HG03565 (cell line): ENCODE measurements around the gene TGM5.
"Not testable (repeated sequence)": the region's sequence is repeated elsewhere in the genome, so short reads cannot be mapped to it uniquely, and the experiment has no call there.

Experiments used
- ATAC-seq: cut with Tn5 transposase; IDR thresholded peaks from one replicate; pipeline ENCODE4 v1.9.1; 2021; ENCODE audit warnings: mild to moderate bottlenecking, moderate library complexity; ENCODE audit not compliant: unreplicated experiment

TGM5 gene

DNA sequence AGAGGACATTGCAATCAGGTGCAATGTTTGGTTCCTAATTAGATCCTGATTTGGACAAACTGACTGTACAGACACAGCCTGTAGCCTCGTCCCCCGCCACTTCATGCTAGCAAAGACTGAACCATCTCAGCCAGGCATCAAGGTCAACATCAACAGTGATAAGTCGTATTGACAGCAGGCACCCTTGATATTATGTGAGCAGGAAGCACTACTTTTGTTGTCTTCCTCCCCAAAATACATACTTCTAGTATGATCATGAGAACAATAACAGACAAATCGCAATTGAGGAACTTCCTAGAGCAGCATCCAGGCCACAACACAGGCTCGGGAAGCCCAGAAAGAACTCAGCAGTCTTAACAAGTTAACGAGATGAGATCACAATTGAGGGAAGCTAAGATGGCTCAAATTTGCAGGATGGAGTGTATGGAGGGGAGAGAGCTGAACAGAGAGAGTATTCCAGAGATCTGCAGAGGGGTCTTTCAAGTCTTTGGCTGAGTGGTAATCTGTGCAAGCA is 20.4 kb downstream of the TGM5 start:
- ATAC-seq: no peak

DNA sequence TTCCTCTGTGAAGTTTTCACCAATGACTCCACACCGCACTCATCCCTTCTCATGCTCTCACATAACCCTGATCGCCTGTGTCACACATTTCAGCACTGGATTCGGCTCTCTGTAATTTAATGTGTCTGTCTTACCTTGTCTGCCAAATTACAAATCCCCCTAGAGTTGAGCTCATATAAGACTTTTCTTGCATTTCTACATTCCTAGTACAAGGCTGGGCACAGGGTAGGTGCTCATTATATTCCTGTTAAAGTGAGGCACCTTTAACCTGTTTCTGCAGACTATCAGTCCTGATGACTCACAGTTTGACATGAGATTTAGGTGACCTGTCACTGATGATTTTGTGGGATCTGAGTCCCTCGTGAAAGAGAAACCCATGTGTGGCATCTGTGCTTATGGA is 22.6 kb downstream of the TGM5 start:
- ATAC-seq: no peak

DNA sequence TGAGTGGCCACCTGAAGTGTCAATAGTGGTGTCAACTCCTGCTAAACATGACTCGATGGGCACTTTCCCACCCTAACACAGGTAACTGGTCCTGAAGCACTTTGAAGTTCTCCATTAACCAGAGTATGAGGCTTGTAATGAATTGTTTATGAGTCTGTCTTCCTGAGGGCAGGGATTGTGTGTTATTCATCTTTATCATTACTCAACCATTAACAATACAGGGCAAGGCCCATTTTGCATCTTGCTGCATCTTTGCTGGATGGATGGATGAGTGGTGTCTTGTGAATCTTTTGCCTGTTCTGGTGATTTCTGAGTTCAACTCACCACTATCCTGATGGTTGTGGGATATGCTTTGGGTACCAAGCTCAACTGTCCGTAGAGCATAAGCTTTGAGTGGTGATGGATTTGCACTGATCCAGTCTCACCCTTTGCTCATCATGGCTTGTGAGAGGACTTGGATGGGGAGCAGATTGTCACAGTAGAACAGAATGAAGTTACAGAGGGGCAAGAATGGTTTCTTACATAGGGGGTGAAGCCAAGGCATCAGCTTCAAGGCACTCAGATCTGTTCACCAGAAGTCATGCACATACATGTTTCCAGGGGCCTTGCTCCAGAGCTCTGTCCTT is 23.6 kb downstream of the TGM5 start:
- no peak for ATAC-seq

DNA sequence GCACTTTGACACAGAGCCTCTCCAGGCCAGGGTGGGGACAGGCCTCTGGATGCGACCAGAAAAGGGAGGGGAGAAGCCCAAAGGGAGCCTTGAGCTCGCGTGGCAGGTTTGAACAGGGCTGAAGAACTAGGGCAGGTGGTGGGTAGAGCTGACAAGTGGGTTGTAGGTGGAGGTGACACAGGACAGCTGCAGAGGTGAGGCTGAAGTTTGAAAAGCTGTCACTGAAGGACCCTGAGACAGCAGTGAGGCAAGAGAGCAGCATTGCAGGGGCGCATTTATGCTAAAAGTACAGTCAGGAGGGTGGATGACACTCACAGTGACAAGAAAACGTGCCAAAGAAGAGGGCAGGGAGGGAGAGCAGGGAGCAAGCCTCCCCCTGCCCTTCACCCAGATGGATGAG is 24.1 kb downstream of the TGM5 start:
- no peak for ATAC-seq

DNA sequence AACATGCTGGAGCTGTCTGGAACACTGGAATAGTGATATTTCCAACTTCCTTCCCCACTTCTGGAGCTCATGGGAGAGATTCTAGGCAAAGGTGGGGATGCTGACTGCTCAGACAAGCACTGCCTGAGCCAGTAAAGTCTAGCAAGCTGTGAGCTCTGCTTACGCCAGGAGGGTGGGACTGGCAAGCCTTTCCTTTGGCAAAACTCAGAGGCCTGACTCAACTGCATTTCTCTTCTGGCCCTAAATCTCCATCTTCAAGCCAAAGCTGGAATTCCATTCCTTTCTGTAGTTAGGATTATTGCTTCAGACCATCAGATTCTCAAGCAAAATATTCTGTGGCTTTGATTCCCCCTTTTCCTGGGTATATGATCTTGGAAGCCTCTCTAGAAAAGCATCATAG is 25.6 kb downstream of the TGM5 start:
- ATAC-seq: no peak

DNA sequence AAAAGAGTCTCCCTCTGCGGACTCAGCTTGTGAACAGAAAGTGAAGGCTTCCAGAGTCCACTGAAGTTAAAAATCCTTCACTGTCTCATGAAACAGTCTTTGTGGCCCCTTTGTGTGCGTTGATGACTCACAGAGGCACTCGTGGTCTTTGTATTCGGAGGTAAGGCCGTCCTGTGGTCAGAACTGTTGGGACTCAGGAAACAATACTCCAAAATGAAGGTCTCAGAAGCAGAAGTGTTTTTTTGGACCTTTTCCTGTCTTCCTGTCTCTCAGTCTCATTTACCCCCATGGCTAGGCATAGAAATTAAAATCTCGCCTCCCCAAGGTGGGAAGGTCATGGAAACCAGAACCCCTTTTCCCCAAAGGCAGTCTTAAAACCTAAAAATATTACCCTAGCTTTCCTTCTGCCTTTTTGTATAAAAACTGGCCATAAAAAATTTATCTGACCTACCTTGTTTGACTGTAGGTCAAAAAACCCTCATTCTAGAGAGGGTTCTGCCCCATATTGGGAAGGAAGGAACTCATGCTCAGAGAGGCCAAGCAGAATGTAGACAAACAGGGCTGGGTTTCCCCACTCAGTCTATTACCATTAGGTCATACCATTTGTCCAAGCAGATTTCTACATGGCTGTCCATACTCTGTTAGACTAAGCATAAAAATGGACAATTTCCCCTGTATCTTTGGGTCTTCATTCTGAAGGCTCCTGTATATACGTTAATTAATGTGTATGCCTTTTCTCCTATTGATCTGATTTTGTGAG is 26.8 kb downstream of the TGM5 start:
- no peak for ATAC-seq

DNA sequence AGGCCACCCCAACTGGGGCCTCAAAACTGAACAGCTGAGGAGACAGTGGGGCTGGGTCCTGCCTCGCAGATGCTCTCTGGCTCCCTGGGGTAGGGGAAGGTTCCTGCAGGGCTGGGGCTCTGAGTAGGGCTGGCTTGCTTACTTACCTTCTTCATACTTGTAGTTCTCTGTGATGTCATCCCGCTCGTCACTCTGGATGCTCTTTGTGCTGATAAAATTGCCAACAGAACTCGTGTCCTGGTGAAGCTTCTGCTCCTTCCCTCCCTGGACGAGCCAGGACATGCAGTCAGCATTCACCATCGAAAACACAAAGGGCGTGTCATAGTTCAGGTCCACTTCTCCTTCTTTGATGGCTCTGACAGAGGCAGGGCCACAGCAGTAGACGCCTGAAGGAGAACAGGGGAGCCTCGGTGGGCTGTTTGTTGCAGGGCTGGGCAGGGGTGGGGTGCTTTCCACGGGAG is 28.0 kb downstream of the TGM5 start:
- no peak for ATAC-seq

DNA sequence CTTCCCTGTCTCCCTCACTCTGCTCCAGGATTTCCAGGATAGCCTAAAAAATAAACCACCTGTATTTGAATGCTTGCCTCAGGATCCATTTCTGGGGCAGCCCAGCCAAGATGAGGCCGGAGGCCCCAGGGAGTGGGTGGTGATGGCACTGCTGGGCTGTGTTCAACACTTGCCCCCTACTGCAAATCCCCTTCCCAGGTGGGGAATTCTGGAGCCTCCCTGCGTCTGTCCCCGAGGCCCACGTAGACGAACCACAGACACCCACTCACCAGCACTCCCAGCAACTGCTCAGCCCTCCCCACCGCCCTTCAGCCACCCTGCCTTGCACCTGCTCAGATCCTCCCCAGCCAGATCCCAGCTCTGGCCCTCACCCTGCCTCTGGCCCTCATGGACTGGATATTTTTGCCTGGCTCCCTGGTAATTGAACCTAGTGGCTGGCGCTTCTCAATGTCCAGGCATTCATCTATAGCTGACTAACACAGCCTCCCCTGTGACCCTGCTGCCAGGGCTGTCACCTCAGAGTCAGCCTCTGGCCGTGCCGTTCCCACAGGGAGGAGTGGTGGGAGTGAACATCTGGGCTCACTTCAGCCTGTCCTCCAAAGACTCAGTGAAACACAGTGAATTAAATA is 28.8 kb downstream of the TGM5 start:
- no peak for ATAC-seq

DNA sequence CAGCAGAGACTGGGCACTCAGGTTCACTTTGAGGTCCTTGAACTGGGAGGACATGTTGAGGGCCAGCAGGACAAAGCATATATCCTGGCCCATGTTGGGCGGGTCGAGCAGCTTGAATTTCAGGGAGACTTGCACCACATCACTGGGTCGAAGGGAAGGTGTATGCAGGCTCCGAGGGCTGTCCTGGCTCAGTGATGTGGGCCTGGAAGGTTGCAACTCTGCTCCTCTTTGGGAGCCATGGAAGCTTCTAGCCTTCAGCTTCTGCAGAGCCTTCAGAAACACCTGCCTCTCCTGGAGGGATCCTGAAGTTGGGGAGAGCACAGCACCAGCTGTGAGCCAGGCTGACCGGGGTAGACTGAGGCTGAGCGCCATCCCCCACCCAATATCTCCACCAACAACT is 31.2 kb downstream of the TGM5 start:
- no peak for ATAC-seq

DNA sequence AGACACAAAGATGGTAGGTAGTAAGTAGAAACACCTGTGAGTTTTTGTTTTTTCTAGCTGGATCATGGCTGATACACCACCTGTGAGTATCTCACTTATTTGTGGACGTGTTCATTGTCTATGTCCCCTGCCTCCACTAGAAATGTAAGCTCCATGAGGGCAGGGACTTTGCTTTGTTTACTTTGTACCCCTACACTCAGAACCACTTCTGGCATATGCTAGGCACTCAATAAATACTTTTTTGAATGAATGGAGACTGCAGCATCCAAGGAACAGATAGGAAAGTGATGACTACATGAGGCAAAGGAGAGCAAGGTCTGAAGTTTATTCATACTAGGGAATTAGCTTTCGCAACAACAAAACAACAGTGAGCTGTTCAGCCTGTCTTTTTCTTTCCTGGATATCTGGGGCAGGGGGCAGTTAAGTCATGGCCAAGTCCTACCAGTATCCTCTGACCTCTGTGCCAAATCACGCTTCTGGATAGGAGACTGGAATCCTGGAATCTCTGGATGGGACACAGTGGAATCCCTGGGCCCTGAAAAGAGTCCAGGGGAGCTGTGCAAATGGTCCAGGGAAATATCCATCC is 34.3 kb downstream of the TGM5 start:
- ATAC-seq: no peak

DNA sequence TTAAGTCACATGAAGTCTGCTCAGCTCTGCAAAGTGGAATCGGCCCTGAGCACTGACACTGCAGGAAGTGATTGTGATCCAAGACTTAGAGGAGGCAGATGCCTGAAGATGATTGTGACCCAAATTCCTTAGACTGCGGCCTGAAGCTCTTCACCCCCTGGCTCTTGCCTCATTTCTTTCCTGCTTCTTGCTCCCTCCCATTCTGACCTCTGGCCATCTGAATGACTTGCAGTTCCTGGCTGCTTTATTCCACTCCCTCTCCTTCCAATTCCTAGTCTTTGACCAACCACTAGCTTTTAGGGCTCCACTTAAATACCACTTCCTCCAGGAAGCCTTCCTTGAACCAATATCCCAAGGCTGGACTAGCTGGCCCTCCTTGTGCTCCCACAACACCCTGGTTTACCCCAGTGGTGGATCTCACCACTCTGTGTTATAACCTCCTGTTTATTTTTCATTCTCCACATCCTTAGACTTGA is 36.0 kb downstream of the TGM5 start:
- ATAC-seq: no peak

DNA sequence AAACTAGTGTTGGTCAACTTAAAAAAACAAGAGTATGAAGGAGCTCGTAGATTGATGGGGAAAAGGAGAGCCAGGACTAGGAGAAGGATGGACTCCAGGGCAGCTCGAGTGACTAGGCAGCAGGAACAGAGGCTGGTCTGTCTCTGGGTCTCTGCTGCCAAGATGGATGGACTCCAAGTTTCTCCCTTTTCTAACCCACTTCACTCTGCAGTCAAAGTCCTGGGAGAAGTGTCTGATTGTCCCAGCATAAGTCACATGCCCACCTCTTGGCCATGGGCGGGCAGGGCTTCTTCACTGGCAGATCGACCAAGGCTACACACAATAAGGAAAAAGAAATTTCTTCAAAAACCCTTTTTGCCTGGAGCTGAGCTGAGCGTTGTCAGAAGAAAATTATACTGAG is 36.8 kb downstream of the TGM5 start:
- ATAC-seq: no peak

DNA sequence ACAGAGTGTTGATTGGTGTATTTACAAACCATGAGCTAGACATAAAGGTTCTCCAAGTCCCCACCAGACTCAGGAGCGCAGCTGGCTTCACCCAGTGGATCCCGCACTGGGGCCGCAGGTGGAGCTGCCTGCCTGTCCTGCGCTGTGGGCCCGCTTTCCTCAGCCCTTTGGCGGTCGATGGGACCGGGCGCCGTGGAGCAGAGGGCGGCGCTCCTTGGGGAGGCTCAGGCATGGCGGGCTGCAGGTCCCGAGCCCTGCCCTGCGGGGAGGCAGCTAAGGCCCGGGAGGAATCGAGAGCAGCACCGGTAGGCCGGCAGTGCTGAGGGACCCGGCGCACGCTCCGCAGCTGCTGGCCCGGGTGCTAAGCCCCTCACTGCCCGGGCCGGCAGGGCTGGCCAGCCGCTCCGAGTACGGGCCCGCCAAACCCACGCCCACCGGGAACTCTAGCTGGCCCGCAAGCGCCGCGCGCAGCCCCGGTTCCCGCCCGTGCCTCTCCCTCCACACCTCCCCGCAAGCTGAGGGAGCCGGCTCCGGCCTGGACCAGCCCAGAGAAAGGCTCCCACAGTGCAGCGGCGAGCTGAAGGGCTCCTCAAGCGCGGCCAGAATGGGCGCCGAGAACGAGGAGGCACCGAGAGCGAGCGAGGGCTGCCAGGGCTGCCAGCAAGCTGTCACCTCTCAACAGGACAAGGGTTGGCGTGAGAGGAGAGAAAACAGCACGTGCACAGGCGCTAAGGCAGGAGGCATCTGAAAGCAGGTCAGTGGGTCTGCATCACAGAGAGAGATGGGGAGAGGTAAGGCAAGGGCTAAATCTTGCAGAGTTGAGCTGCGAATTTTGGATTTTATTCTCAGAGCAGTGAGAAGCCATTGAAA is 40.1 kb downstream of the TGM5 start:
- no peak for ATAC-seq

DNA sequence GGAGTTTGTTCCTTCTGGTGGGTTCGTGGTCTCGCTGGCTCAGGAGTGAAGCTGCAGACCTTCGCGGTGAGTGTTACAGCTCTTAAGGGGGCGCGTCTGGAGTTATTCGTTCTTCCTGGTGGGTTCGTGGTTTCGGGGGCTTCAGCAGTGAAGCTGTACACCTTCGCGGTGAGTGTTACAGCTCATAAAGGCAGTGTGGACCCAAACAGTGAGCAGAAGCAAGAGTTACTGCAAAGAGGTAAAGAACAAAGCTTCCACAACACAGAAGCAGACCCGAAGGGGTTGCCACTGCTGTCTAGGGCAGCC is 40.8 kb downstream of the TGM5 start:
- ATAC-seq: not testable (repeated sequence)

DNA sequence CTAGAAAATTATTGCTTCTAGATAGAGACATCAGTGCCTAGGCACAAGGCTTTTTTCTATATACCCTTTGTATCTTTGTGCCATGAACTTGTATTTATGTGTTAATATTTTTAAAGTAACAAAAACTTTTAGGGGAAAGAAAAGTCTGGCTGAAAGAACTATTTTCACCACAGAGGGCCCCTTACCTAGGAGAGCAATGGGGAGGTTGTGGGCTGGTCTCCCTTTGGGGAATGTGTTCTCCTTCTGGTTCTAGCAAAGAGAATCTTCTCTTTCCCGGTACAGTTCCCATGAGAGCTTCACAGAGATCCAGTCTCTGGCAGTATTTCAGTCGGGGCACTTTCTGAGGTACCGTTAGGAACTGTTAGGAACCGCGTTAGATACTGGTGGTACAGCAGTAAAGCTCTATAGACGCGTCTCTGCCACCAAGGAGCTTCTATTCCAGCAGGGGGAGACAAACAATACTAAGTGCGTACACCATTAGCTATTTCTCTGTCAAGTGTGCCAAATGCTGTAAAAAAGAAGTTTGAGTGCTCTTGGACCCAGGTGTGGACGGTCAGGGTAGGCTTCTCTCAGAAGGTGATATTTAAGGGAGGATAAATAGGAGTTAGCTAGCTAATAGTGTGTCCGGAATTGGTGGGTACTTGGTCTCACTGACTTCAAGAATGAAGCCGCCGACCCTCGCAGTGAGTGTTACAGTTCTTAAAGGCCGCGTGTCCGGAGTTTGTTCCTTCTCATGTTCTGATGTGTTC is 41.4 kb downstream of the TGM5 start:
- ATAC-seq: no peak

DNA sequence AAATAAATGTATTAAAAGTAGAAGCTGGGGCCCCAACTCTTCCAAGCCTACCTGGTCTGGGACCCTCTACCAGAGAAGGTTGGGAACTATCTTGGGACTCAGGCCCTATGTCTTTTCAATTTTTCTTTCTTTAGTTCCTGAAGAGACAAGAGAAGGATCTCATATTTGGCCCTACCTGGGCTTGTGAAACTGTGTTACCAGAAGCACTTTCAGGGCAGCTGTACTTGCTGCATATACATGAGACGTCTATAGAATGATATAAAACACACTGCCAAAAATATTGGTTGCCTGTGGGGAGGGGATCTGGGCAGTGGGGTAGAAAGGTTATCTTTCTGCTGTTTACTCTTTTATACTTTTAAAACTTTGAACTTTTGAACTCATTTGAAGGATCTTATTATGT is 45.3 kb downstream of the TGM5 start:
- no peak for ATAC-seq

DNA sequence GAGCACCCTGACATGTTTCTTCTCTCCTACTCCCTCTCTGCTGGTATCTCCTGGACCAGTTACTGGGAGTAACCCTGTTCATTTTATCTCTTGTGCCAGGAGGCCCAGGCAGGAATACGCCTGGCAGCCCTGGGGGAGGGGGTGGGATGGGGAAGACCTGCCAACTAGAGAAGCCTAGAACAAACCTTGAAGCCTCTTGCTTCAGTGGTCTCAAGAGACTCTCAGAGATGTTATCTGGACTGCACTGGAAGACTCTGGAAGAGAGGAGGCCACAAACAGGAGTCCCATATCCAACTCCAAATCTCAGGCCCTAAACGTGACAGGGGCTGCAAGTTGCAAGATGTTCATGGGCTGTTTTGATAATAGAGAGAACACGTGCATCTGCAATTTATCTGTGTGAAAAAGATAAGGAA is 45.7 kb downstream of the TGM5 start, which contains the start of gene EPB42:
Gene EPB42, minus strand, starts transcription at position 28 of the 413 bp plus-strand sequence. CDS start 193 bp downstream, outside the sequence.
- ATAC-seq: no peak

DNA sequence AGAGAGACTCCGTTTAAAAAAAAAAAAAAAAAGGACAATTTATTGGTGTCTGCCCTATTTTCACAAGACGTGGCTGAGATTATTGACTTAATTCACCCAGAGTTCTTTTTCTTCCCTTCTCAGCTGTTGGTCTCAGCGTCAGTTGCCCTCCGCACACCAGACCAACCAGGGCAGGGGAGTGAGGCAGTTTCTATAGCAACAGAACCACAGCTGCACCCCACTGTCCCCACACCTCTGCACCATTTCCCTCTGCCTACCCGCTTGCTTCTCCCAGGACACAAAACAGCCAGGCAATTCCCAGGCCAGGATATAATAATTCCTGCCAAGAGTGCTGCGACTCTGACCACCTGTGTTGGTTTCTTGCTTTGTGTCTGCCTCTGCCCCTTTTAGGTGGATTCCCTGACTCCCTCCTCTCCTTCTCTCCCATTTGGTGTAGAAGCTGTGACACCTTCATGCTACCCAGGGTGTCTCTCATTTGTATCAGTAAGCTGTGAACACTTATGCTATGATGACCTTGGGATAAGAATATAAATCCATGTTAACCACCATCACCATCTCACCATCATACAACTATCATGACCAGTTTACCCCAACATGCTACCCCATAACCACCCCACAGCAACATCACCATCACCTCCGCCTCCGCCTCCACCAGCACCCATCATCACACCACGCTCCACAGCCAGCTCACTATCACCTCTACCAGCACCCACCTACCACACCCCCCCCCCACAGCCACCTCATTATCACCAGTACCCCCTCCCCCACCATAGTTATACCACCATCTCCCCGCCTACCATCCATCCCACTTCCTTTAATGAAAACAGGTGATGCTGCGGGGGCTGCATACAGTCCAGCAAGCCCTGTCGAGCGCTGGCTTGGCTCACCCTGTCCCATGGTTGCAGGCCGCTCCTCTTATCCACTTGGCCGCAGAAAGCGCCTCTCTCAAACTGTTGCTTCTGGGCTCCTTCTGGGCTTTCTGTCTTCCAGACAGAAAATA is 46.5 kb downstream of the TGM5 start:
- no peak for ATAC-seq
